Activated CD8-positive, alpha-beta memory T cell treated with anti-CD3 and anti-CD28 coated beads for 48 hours (primary cell): ENCODE results near the gene PCDH9.

Experiments
- DNase-seq, 3 experiments: peaks; one replicate each; pipeline ENCODE4 v3.0.0-alpha.2; 2020; ENCODE audit warnings: low read depth in 2 of 3, low spot score in 2 of 3

Gene PCDH9

DNA sequence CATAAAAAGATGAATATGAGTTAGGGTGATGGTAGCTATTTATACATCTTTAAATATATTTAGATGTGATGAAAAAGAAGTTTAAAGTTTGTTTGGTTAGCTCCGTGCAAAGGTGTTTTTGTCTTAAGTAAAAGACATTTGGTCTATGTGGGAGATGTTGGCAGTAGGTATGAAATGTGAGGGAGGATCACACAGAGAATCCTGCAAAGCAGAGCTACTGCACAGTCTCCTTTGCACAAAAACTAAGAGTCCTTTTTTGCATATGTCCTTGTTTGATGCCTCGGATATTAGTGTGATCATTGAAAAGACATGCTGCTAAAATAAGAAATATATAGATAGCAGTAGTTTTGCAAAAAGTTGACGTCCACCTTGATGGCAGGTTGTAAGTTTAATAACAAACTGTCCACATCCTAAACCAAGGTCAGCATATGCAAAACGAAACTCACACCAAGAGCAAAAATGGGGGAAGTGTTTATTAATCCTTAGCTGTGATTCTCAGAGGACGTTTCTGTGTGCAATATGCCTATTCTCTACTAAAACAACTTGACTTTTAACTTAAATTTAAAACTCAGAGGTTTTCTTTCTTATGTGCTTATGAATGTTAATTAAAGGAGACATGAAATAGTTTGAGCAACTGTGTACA is 870.1 kb downstream of the PCDH9 start:
- no peak for DNase-seq

DNA sequence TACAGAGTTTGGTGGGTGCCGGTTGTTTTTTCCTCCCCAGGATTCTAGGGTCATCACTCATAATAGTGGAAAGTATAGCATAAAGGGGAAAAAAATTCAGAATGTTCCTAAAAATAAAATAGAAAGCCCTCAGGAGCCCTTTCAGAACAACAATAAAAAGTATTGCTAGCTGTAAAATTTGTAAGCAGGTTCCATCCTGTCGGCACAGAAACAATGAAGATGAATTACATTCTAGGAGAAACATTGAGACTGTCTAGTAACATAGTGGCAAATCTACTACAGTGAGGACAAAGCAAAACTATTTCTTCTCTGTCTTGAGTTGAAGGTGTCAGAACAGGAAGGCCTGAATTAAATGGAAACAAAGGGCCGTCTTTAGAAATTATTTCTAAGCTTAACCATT is 870.7 kb downstream of the PCDH9 start:
- no peak for DNase-seq

DNA sequence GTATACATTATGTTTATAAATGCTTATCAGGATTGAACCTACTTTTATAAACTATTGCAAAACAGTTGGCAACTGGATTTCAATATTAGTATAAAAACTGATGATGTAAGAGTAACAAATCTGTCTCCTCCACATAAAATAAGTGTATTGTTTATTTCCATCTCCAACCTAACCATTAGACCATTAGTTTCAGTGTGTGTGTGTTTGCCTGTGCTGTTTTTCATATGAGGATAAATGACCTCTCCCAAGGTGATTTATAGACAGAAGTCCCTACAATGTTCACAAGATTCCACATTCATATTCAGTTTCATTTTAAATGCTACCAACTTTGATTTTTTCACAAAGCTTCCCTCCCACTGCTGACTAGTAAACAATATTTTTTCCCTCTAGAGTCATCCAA is 871.6 kb downstream of the PCDH9 start:
- DNase-seq: no peak

DNA sequence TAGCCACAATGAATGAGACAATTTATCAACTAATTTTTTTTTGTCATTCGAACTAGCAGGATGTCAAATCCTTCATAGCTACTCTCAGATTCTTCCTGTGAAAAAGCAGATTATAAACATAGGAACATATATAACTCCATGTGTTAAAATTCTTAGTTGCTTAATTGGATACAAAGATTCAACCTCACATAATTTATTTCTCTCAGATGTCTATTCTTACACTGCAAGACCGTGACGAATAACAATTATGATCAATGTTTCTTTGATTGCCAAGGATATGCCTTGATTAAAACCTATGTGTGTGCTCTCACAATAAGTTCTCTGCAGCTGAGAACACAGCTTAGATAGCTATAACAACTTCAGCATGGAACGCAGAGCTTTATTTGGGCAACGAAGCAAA is 872.7 kb downstream of the PCDH9 start:
- no peak for DNase-seq

DNA sequence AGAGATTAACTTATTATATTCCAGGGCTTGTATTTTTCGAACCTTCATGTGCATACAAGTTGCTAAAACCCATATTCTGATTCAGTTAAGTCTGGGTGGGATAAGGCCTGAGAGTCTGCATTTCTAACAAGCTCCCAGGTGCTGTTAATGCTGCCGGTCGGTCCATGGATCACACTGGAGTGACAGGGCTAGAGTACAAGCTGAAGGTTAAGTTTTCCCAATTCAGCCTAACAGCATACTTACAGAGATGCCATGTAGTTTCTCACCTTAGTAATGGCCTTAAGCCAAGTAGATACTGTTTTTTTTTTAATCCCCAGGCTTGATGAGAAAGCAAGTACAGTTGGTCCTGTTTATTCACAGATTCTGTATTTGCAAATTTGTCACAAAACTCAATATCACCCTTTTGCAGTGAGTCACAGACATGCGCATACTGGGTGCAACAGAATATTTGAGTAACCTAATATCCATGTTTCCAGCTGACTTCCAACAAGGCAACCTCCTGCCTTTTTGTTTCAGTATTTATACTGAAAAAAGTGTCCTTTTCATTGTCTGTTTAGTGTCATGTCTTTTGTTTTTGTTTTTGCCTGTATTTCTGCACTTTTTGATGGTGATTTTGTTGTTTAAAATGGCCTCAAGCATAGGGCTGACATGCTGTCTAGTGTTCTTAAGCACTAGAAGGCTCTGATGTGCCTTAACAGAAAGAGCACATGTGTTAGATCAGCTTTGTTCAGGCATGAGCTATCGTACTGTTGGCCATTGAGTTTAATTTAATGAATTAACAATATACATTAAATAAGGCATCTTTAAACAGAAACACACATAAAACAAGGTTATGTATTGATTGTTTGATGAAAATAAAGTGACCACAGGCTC is 875.0 kb downstream of the PCDH9 start:
- DNase-seq: no peak

DNA sequence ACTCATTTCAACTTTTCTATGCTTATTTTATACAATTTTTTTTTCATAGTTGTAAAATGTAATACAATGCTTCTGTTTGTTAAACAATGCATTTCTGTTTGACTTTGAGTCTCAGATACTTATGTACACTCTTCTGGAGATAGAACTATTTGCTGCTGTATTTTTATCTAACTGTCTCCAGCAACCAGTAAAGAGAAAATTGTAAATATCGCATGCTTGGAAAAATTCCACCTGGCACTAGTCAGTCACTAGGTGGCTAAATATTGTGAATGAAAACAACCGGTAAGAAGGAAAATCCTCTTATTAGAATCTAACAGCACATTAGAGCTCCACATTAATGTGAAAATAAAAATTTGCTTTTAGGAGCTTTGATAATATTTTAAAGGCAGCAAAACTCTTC is 876.5 kb downstream of the PCDH9 start:
- DNase-seq: no peak

DNA sequence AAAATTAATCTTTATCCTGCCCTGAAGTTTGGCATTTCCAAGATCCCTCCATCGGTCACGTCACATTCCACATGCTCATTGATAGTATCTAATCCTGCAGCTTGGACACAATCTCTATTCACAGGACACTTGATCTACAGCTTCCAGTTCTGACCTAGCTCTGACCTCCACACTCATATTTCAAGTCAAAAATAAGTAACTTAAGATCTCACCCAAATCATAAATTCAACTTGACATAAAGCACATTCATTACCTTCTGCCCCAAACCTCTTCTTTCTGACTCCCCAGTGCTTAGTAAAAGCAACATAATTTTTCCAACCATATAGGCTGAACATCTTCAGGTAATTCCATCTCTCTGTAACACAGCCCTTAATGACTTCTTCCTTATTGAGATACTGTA is 880.2 kb downstream of the PCDH9 start:
- DNase-seq: no peak

DNA sequence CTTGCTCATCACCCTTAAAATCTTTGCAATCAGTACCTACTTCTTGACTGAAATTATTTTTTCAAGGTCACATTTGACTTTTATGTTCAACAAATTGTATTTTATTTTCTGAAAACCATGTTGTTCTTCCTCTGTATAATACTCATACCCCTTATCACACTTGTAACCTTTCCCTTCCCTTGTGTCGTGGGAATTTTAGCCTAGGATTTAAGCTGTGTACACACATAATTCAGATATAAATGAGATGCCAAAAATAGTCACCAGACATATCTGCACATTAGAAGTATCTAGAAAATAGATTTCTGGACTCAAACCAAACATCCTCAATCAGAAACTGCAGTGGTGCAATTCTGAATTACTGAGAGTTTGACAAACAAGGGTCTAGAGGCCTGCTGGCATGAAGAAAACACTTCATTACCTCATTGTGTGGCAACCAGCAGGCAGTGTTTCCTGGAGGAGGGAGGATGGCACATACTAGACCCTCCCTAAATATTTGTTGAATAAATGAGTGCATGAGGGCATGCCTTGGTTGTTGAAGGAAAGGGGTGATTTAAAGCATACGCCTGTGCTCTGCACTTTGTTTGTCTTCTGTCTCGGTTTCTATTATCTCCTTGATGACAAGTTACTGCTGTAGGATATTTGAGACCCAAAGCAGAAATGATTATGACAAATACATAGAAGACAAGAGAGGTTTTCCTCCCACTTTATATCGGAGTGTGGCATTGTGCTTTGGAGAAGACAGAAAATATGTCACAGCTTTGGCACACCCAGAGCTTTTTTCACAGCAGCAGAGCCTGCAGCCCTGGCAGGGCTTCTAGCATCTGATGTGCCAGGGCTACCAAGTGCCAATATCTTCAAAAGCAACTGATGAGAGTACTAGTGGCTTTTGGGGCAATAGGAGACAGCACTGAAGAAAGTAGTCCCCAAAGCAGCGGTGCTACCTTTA is 881.1 kb downstream of the PCDH9 start:
- DNase-seq: no peak

DNA sequence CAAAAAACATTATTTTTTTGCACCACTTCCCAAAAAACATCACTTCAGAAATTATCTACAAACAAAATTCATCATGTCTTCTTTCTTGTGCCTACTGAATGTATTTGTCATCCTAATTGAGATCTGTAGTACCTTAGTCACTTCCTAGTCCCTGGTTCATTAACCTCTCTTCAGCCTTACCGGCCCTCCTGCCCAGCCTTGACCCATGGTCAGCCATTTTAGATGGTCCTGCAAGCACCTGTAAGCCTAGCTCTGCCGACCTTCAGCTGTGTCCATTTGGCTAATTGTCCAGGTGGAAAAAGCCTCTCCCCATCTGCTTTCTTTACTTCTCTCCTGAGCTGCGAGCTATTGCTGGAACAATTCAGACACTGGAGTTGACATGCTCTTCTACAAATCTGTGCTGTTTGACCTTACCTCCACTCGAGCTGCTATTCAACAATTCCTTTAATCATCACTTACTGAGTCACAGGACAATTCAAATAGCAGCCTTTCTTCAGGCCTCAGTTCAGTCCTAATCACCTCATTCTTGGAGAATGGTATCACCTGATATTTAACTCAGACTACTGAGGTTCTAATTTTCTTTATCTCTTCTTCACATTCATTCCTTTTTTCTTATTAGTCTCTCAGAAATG is 882.5 kb downstream of the PCDH9 start:
- no peak for DNase-seq

DNA sequence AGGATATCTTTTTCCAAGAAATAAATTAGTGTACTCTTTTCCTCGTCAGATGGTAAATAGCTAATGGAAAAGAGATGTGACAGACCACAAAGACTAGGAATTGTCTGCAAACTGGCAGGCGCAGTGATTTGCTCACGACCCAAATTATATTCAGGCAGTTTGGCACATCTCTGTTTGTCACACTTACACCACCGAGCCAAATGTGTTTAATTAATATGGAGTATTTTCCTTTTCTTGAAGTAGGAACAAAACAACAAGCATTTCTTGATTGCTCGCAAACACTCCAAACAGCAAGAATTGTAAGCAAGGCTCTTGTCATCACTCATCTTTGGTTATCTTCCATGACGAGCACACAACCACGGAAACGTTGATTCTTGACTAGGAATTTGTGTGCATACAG is 884.2 kb downstream of the PCDH9 start:
- DNase-seq: no peak

DNA sequence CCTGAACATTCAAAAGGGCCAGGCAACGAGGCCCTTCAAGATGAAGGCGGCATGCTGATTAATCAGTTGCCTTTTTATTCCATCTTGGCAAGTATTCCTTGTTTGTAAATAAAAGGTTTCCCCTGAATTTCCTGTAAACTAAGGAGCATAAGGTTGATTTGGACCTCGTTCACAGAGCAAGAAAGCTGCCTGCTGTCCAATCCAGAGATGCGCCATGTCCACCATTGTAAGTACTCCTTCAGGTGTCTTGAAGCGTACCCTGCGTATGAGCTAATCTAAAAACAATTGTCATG is 884.7 kb downstream of the PCDH9 start:
- DNase-seq: no peak

DNA sequence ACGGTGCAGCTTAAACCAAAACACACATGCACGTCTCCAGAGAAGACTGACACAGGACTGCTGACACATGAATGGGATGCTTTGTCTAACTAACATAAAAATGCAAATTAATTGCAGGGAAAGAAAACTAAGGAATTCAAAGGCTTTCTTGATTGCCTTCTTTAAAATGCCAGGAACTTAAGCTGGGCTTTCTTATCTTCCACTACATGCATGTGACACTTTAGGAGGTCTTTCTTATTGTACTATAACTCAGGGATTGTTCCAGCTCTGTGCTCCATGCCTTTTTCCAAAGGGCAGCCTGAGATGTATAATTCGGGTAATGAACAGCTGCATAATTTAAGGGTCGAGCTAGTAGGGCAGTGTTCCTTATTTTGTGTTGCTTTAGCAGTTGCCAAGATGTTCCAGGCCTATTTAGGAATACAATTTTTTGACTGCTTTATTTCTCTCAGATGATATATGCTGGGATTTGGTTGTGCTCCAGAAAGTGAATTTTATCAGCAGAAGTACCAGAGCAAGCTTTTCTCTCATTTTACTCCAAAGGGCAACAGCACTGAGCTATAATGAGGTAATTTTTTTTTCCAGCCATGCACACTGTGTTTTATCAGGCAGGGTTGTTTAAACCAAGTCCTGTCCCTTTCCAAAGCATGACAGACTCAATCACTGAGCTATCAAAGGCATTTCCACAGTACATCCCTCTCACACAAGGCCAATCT is 885.2 kb downstream of the PCDH9 start:
- DNase-seq: no peak

DNA sequence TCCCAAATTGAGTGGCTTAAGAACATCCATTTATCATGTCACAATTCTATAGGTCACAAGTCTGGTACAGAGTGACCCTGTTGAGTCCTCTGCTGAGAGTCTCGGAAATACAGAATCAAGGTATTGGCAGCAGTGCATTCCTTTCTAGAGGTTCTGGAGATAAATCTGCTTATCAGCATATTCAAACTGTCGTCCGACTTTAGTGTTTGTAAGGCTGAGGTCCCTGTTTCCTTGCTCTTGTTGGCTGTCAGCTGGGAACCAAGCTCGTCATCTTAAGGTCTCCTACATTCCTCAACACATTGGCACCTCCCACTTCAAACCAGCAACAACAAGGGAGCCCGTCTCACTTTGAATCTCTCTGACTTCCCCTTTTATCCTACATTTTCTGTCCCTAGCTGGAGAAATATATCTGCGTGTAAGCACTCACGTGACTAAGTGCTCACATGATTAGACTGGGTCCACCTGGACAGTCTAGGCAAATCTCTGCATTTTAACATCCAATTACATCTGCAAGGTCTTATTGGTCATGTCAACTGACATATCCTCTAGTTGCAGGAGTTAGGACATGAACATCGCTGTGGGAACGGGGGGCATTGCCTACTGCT is 886.8 kb downstream of the PCDH9 start:
- DNase-seq: no peak

DNA sequence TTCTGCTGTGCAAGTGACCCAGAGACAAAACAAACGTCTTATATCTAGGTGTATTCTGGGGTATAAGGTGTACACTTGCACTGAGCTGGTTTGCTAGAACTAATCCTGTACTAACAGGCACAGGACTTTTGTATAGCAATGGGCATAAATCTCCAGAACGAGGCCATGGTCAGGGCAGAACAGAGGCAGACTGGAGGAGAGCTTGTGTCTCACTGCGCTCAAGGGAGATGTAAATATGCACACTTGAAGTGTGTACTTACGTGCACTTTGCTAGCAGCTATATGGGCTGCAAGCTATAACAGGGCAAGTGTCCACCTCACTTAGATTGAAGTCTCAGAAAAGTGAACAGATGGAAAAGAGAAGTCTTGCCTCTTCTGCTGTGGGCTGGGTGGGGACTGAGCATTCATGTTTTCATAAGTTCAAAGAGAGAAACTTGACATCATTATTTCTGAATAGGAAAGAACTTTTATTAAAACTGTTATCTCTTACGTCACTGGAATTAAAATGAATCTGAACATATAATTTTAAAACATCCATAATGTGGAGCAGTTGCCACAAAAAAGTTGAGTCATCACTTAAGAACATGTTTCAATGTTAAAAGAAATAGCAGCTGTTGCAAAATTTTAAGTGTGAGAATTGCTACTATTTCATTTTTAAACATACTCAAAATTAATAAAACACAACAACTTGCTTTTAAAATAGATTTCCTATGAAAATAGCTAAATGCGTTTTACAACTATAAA is 888.3 kb downstream of the PCDH9 start:
- DNase-seq: no peak

DNA sequence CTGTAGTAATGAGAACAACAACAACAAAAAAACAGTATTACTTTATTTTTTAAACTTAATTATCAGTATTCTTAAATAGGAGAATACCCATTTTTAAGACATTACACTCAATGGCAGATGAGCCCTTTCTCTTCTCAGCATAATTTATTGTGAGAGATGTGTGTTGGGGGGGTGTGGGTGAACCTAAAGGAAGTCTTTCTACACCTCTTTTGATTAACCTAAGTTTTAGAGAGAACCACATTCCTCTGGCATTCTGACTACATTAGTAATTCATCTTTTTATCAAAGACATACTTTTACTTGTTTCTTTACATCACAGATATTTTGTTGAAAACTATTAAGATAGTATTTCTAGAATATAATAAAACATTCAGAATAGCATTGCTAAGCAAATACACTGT is 890.9 kb downstream of the PCDH9 start:
- DNase-seq: no peak

DNA sequence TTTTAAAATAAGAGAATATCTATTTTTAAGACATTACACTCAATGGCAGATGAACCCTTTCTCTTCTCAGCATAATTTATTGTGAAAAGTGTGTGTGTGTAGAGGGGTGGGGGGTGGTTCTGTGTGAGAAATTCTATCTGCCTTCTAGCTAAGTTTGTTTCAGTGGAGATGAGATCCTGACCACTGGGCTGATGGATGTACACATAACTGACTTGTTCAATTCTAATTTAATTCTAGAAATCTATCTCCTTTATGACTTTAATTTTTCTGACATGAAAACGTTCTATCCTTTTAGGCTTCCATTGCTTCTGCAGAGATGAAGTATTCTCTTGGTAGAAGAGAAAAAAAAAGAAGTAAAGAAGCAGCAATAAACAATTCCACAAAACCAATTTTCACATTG is 891.6 kb downstream of the PCDH9 start:
- no peak for DNase-seq

DNA sequence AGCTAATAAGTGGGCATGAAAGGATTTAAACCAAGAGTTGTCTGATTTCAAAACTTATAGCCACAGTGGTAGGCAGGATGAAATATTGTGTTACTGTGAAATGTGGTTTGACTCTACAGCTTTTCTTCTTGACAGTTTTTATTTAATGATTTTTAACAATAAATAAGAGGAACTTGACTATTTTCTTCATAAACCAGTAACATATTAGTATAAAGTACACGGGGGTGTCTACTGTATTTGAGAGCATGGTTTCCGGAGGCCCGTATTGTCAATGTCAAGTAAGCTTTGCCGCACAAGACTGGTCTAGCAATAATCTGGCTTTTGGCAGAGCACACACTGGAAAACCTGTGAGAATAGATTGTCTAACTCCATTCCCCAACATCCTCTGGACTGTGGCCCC is 894.5 kb downstream of the PCDH9 start:
- DNase-seq: no peak

DNA sequence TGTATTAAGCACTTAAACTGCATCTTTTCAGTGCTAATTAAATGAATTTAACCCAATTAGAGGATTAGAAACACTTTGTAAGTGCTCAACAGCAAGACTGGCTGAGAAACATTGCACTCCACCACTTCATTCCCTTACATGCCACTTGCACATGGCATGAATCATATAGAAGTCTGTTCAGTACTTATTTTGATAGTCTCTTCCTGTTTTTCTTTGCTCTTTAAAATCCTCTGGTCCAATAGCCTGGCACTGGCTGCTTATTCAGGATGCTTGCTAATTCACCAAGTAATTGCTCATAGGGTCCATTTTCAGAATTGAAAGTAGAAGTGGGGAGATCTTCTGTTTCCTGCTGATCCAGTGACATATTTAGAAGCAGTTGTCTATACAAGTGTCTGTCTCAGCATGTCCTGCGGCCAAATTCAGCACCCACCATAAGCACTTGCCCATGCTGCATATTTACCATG is 900.1 kb downstream of the PCDH9 start:
- no peak for DNase-seq

DNA sequence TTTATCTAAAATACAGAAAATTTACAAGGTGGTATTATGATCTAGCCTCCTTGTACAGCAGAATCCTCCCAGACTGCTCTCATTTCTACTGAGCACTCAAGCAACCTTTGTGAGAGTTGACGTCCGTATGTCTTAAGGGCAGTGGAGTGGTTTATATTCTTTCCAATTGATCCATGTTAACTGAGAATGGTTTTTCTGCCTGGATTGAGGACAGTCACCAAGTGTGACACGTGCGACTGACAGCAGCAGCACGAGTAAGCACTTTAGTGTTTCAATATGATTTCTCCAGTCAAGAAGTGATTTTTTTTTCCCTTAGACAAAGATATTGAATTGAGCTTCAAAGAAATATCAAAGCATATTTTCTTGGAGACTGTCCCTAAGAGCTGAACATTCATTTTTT is 901.7 kb downstream of the PCDH9 start:
- DNase-seq: no peak
